Naive thymus-derived CD4-positive, alpha-beta T cell (primary cell): ENCODE results near the gene RBP3. TPM values are rescaled to one million over a fixed set of nuclear protein-coding genes. Genes with fewer than 3 reads are reported as not detected.

Experiments
- ATAC-seq: fragments of 150-1000 bp; cut with Tn5 transposase; 2 replicates; pipeline ENCODE4 v1.10.0; 2021; ENCODE audit warnings: mild to moderate bottlenecking, moderate library complexity
- CTCF ChIA-PET: fragments of 350-600 bp; sonication (Branson Sonifier 250); formaldehyde crosslinking; loops from one replicate; lab custom pipeline; 2021; ENCODE audit warnings: antibody characterized with exemption; lab: Charles Lee
- POLR2A ChIA-PET: fragments of 350-600 bp; sonication (Branson Sonifier 250); formaldehyde crosslinking; loops from one replicate; lab custom pipeline; 2021; ENCODE audit warnings: antibody characterized with exemption, inconsistent platforms; lab: Charles Lee
- DNase-seq, 9 donors: peaks; one replicate each; pipeline versions ENCODE4 v3.0.0 to v3.0.0-alpha.2; 2020 to 2022; ENCODE audit warnings: mixed read lengths in 1 of 9
- H3K27ac ChIP-seq: one replicate; pipeline ENCODE4 v1.7.0; 2013; ENCODE audit warnings: mild to moderate bottlenecking, low read depth, low read length, moderate library complexity
- H3K27me3 ChIP-seq, 2 donors: one replicate each; pipeline ENCODE4 v1.7.0; 2013; ENCODE audit warnings: low read length in 2 of 2, mild to moderate bottlenecking in 2 of 2, moderate library complexity in 2 of 2; ENCODE audit not compliant: control insufficient read depth in 2 of 2, insufficient read depth in 2 of 2
- H3K36me3 ChIP-seq, 3 experiments: 1 replicate in 2 of 3; 2 replicates in 1 of 3; pipeline ENCODE4 v1.7.0; 2013; ENCODE audit warnings: low read length in 3 of 3, mild to moderate bottlenecking in 3 of 3, moderate library complexity in 1 of 3; ENCODE audit not compliant: insufficient read depth in 3 of 3, control insufficient read depth in 2 of 3
- H3K4me1 ChIP-seq, 2 donors: one replicate each; pipeline ENCODE4 v1.7.0; 2013; ENCODE audit warnings: low read length in 2 of 2, mild to moderate bottlenecking in 2 of 2, moderate library complexity in 1 of 2; ENCODE audit not compliant: control insufficient read depth in 2 of 2, insufficient read depth in 2 of 2
- H3K4me3 ChIP-seq: 2 replicates; pipeline ENCODE4 v1.7.0; 2013; ENCODE audit warnings: mild to moderate bottlenecking, low read length
- H3K9me3 ChIP-seq, 3 experiments: 1 replicate in 2 of 3; 2 replicates in 1 of 3; pipeline ENCODE4 v1.7.0; 2013; ENCODE audit warnings: low read length in 3 of 3; ENCODE audit not compliant: control insufficient read depth in 2 of 3
- H3K27ac Mint-ChIP-seq, 9 donors: one replicate each; pipeline ENCODE4 v1.8.0; 2020 to 2022; ENCODE audit warnings: mixed read lengths in 9 of 9, mild to moderate bottlenecking in 8 of 9, moderate library complexity in 5 of 9, inconsistent platforms in 2 of 9
- H3K27me3 Mint-ChIP-seq, 5 donors: one replicate each; pipeline ENCODE4 v1.8.0; 2021 to 2022; ENCODE audit warnings: mixed read lengths in 5 of 5, mild to moderate bottlenecking in 1 of 5
- H3K36me3 Mint-ChIP-seq, 5 donors: one replicate each; pipeline ENCODE4 v1.8.0; 2020 to 2022; ENCODE audit warnings: mixed read lengths in 5 of 5, mild to moderate bottlenecking in 3 of 5, inconsistent platforms in 1 of 5
- H3K4me1 Mint-ChIP-seq, 7 donors: one replicate each; pipeline ENCODE4 v1.8.0; 2020 to 2022; ENCODE audit warnings: mixed read lengths in 7 of 7, mild to moderate bottlenecking in 3 of 7, inconsistent platforms in 1 of 7
- H3K4me3 Mint-ChIP-seq, 10 donors: one replicate each; pipeline ENCODE4 v1.8.0; 2020 to 2022; ENCODE audit warnings: mild to moderate bottlenecking in 10 of 10, mixed read lengths in 10 of 10, moderate library complexity in 6 of 10, inconsistent platforms in 2 of 10
- H3K9me3 Mint-ChIP-seq, 11 donors: one replicate each; pipeline ENCODE4 v1.8.0; 2020 to 2022; ENCODE audit warnings: mixed read lengths in 11 of 11, mild to moderate bottlenecking in 4 of 11, inconsistent platforms in 1 of 11, moderate library complexity in 1 of 11
- intact Hi-C, 2 donors: fragments of 100-400 bp; cut with micrococcal nuclease; formaldehyde crosslinking; loops; one replicate each; pipeline ENCODE4 v1.15.1; 2023
- polyA plus RNA-seq, 2 donors: library from polyadenylated mRNA; unstranded; fragments of 300-500 nt; fragmentation: Illumina TruSeq; gene quantifications; one replicate each; pipeline ENCODE4 v1.2.3, GENCODE V29; 2021
- total RNA-seq, 6 experiments: library from RNA in 5 of 6; stranded (reverse) in 5 of 6; gene quantifications; 1 replicate in 5 of 6; 2 replicates in 1 of 6; pipeline ENCODE4 v1.2.3 and lab custom pipeline; 2021 to 2026

The RBP3 gene
- total and polyA plus RNA-seq, 7 experiments from 2014 or later: not detected

DNA sequence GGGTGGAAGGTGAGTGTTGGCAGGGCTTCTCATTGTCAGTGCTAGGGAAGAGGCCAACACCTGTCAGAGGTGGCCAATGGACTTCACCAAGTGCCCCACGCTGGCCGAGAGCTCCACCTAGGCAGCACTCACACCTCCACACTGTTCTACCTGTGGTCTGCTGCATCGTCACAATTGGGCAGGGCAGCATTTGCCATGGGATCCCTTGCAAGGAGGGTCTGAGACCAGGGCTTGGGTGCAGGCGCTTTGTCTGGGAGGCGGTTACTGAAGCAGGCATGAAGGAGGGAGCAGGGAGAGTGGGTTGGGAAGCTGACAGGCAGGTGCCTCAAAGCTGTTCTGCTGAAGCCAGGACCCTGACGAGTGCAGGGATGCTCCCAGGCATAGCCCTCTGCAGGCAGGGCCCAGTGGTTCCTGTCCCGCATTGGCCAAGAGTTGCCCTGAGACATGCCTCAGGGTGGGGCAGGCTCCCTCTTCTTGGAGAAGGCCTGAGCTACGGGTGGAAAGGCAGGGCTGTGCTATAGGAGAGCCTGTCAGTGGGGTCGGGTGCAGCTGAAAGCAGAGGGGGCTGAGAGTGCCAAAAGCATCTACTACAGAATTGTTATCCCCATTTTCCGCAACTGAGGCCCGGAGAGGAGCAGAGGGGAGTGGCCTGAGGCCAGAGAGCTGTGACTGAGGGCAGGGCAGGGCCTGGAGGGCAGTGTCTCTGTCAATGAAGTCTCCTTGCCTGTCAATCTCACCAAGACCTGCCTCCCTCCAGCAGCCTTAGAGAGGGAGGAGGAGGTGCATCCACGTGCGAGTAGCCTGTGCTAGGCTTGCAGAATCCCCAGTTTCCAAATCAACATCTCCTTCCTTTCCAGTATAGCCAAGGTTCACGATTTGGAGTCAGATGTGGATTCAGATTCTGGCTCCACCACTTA, 4.0 kb downstream of the RBP3 start:
- Histone ChIP-seq H3K4me3 (no peak overlapping the region), H3K27ac (no peak overlapping the region), H3K9me3 (no peaks in the 10 kb centered on the region), H3K36me3 (no peaks in the 10 kb centered on the region), H3K27me3 (no peaks in the 10 kb centered on the region), H3K4me1 (no peaks in the 10 kb centered on the region)
- Mint-ChIP-seq H3K27ac (no peak overlapping the region), H3K27me3 (no peaks in the 10 kb centered on the region), H3K36me3 (no peaks in the 10 kb centered on the region), H3K4me1 (no peaks in the 10 kb centered on the region), H3K9me3 (no peaks in the 10 kb centered on the region), H3K4me3 (no peak overlapping the region)
- CTCF ChIA-PET: no interaction called here
- POLR2A ChIA-PET: interaction anchor here (0.5 kb wide), 1 partner anchor 13 kb away, joined by 5 read pairs; no protein-coding TSS in a partner anchor
- ATAC-seq: no peak
- DNase-seq: no peak
- intact Hi-C loops: no loop called here

GRCh38 chr10:47353351-47353750, 5.2 kb downstream of the RBP3 start:
- ChIA-PET POLR2A (no interaction called here), CTCF (interaction anchor here (1.4 kb wide), 1 partner anchor 13 kb away, joined by 4 read pairs; no protein-coding TSS in a partner anchor)
- Mint-ChIP-seq H3K36me3 (no peaks in the 10 kb centered on the region), H3K27ac (no peak overlapping the region), H3K4me3 (no peak overlapping the region), H3K4me1 (no peaks in the 10 kb centered on the region), H3K27me3 (no peaks in the 10 kb centered on the region), H3K9me3 (no peaks in the 10 kb centered on the region)
- ATAC-seq (no peak), DNase-seq (no peak)
- Histone ChIP-seq H3K36me3 (no peaks in the 10 kb centered on the region), H3K27ac (no peak overlapping the region), H3K4me1 (no peaks in the 10 kb centered on the region), H3K27me3 (no peaks in the 10 kb centered on the region), H3K9me3 (no peaks in the 10 kb centered on the region), H3K4me3 (no peak overlapping the region)
- intact Hi-C loops: no loop called here

- H3K27me3 ChIP-seq: no peaks in the 10 kb centered on the region
- H3K9me3 ChIP-seq: no peaks in the 10 kb centered on the region
- ATAC-seq: no peak
- no peak overlapping the region for H3K27ac ChIP-seq
- Mint-ChIP-seq H3K36me3 (no peaks in the 10 kb centered on the region), H3K4me3 (no peak overlapping the region), H3K27ac (no peak overlapping the region), H3K4me1 (no peaks in the 10 kb centered on the region), H3K27me3 (peaks cover 0 to 2% (median 0%) of the 10 kb centered on the region in 5 donors), H3K9me3 (no peaks in the 10 kb centered on the region)
- H3K4me1 ChIP-seq: no peaks in the 10 kb centered on the region
- no peak for DNase-seq
- H3K36me3 ChIP-seq: no peaks in the 10 kb centered on the region
- no peak overlapping the region for H3K4me3 ChIP-seq
- ChIA-PET CTCF (interaction anchor here (1.4 kb wide), 1 partner anchor 13 kb away, joined by 4 read pairs; no protein-coding TSS in a partner anchor), POLR2A (no interaction called here)
- intact Hi-C loops: no loop called here
Observed at GRCh38 chr10:47354165-47354564, 6.0 kb downstream of the RBP3 start.

GRCh38 chr10:47354900-47355299, 6.7 kb downstream of the RBP3 start:
- Histone ChIP-seq H3K4me3 (no peak overlapping the region), H3K36me3 (no peaks in the 10 kb centered on the region), H3K9me3 (no peaks in the 10 kb centered on the region), H3K27me3 (no peaks in the 10 kb centered on the region), H3K27ac (no peak overlapping the region), H3K4me1 (no peaks in the 10 kb centered on the region)
- ChIA-PET POLR2A (no interaction called here), CTCF (no interaction called here)
- Mint-ChIP-seq H3K36me3 (no peaks in the 10 kb centered on the region), H3K4me1 (no peaks in the 10 kb centered on the region), H3K27ac (no peak overlapping the region), H3K27me3 (peaks cover 0 to 2% (median 0%) of the 10 kb centered on the region in 5 donors), H3K9me3 (no peaks in the 10 kb centered on the region), H3K4me3 (no peak overlapping the region)
- no peak for DNase-seq
- intact Hi-C loops: no loop called here
- ATAC-seq: no peak

DNA sequence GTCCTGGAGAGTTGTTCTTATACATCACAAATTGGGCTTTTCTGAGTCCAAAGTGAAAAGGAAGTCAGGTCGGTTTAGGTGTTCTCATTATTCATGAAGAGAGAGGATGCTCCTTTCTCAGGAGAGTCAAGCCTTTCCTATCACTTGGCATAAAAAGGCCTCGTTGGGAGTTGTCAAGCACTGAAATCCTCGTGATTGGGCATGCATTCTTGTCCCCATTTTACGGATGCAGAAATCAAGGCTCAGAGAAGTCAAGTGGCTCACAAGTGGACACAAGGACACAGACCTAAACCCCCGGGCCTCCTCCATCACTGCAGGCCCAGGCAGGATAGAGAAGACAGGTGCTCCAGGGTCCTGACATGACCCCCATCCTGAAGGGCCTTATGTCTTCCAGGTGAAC, 8.5 kb downstream of the RBP3 start:
- Mint-ChIP-seq H3K4me1 (no peaks in the 10 kb centered on the region), H3K4me3 (no peak overlapping the region), H3K36me3 (no peaks in the 10 kb centered on the region), H3K9me3 (no peaks in the 10 kb centered on the region), H3K27me3 (peaks cover 0 to 2% (median 0%) of the 10 kb centered on the region in 5 donors), H3K27ac (no peak overlapping the region)
- ATAC-seq (no peak), DNase-seq (no peak)
- no peak overlapping the region for H3K27ac ChIP-seq
- H3K36me3 ChIP-seq: no peaks in the 10 kb centered on the region
- no peaks in the 10 kb centered on the region for H3K9me3 ChIP-seq
- no peak overlapping the region for H3K4me3 ChIP-seq
- H3K27me3 ChIP-seq: no peaks in the 10 kb centered on the region
- no peaks in the 10 kb centered on the region for H3K4me1 ChIP-seq
- CTCF ChIA-PET: no interaction called here
- POLR2A ChIA-PET: no interaction called here
- intact Hi-C loops: no loop called here

DNA sequence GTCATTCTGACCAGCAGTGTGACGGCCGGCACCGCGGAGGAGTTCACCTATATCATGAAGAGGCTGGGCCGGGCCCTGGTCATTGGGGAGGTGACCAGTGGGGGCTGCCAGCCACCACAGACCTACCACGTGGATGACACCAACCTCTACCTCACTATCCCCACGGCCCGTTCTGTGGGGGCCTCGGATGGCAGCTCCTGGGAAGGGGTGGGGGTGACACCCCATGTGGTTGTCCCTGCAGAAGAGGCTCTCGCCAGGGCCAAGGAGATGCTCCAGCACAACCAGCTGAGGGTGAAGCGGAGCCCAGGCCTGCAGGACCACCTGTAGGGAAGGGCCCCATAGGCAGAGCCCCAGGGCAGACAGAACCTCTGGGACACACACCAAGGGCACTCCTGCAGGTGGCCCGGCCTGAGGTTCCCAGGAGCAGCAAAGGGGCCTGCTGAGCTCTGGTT, 9.0 kb downstream of the RBP3 start:
- Histone ChIP-seq H3K9me3 (no peaks in the 10 kb centered on the region), H3K36me3 (no peaks in the 10 kb centered on the region), H3K4me1 (no peaks in the 10 kb centered on the region), H3K27me3 (no peaks in the 10 kb centered on the region), H3K4me3 (no peak overlapping the region), H3K27ac (no peak overlapping the region)
- Mint-ChIP-seq H3K27me3 (peaks cover 0 to 2% (median 0%) of the 10 kb centered on the region in 5 donors), H3K27ac (no peak overlapping the region), H3K4me3 (no peak overlapping the region), H3K4me1 (no peaks in the 10 kb centered on the region), H3K36me3 (no peaks in the 10 kb centered on the region), H3K9me3 (no peaks in the 10 kb centered on the region)
- POLR2A ChIA-PET: no interaction called here
- ATAC-seq (no peak), DNase-seq (no peak)
- CTCF ChIA-PET: no interaction called here
- intact Hi-C loops: no loop called here

- intact Hi-C loops: no loop called here
- no peaks in the 10 kb centered on the region for H3K9me3 Mint-ChIP-seq
- Histone ChIP-seq H3K9me3 (no peaks in the 10 kb centered on the region), H3K27ac (no peak overlapping the region), H3K4me3 (no peak overlapping the region), H3K36me3 (no peaks in the 10 kb centered on the region), H3K4me1 (no peaks in the 10 kb centered on the region), H3K27me3 (no peaks in the 10 kb centered on the region)
- ChIA-PET POLR2A (no interaction called here), CTCF (no interaction called here)
- DNase-seq (no peak), ATAC-seq (no peak)
- peaks cover 0 to 2% (median 0%) of the 10 kb centered on the region in 5 donors for H3K27me3 Mint-ChIP-seq
- no peaks in the 10 kb centered on the region for H3K4me1 Mint-ChIP-seq
- H3K4me3 Mint-ChIP-seq: no peak overlapping the region
- H3K36me3 Mint-ChIP-seq: no peaks in the 10 kb centered on the region
- H3K27ac Mint-ChIP-seq: no peak overlapping the region
Observed at GRCh38 chr10:47357911-47358310, 9.7 kb downstream of the RBP3 start.
